Hepatocyte (in vitro differentiated cells): Measurements from ENCODE around the gene CEP126. TPM values are rescaled to one million over a fixed set of nuclear protein-coding genes. Genes with fewer than 3 reads are reported as not detected.
"Not testable (repeated sequence)": the region's sequence is repeated elsewhere in the genome, so short reads cannot be mapped to it uniquely, and the experiment has no call there.

ENCODE experiments used
- DNase-seq: peaks from one replicate; pipeline ENCODE4 v3.0.0-alpha.2; 2016; ENCODE audit warnings: low spot score
- H2AFZ ChIP-seq: fragments of 200-600 bp; sonication (generic); 2 replicates; pipeline ENCODE4 v1.6.0; 2016; ENCODE audit warnings: antibody characterized with exemption, mild to moderate bottlenecking
- H3K27ac ChIP-seq: fragments of 200-600 bp; sonication (generic); 2 replicates; pipeline ENCODE4 v1.5.1; 2016; ENCODE audit warnings: mild to moderate bottlenecking
- H3K27me3 ChIP-seq: fragments of 200-600 bp; sonication (generic); 2 replicates; pipeline ENCODE4 v1.6.1; 2016
- H3K36me3 ChIP-seq: fragments of 200-600 bp; sonication (generic); replicated peaks from 2 replicates; pipeline ENCODE4 v1.5.1; 2016; ENCODE audit warnings: low read depth; ENCODE audit not compliant: insufficient read depth
- H3K4me1 ChIP-seq: fragments of 200-600 bp; sonication (generic); 2 replicates; pipeline ENCODE4 v1.5.1; 2016; ENCODE audit warnings: mild to moderate bottlenecking, moderate library complexity; ENCODE audit not compliant: insufficient read depth
- H3K4me2 ChIP-seq: fragments of 200-600 bp; sonication (generic); 2 replicates; pipeline ENCODE4 v1.6.0; 2016
- H3K4me3 ChIP-seq: fragments of 200-600 bp; sonication (generic); 2 replicates; pipeline ENCODE4 v1.5.1; 2016; ENCODE audit warnings: mild to moderate bottlenecking
- H3K79me2 ChIP-seq: fragments of 200-600 bp; sonication (generic); 2 replicates; pipeline ENCODE4 v1.6.0; 2017; ENCODE audit warnings: mild to moderate bottlenecking
- H3K9me2 ChIP-seq: fragments of 200-600 bp; sonication (generic); replicated peaks from 2 replicates; pipeline ENCODE4 v1.6.0; 2017; ENCODE audit warnings: mild to moderate bottlenecking; ENCODE audit not compliant: insufficient read depth
- H3K9me3 ChIP-seq: fragments of 200-600 bp; sonication (generic); 2 replicates; pipeline ENCODE4 v1.5.1; 2016; ENCODE audit warnings: low read depth, mild to moderate bottlenecking
- H4K20me1 ChIP-seq: fragments of 200-600 bp; sonication (generic); 2 replicates; pipeline ENCODE4 v1.6.0; 2016; ENCODE audit warnings: mild to moderate bottlenecking; ENCODE audit not compliant: insufficient read depth, poor library complexity, severe bottlenecking
- CTCF ChIP-seq: fragments of 200-600 bp; sonication (generic); IDR thresholded peaks from 2 replicates; pipeline ENCODE4 v1.5.1; 2016; ENCODE audit warnings: antibody characterized with exemption, mild to moderate bottlenecking; ENCODE audit not compliant: poor library complexity
- EZH2 ChIP-seq: fragments of 200-600 bp; sonication (generic); IDR thresholded peaks from 2 replicates; pipeline ENCODE4 v1.6.1; 2016; ENCODE audit warnings: antibody characterized with exemption, mild to moderate bottlenecking, borderline replicate concordance
- EZH2phosphoT487 ChIP-seq: fragments of 200-600 bp; sonication (generic); IDR thresholded peaks from one replicate; pipeline ENCODE4 v1.6.1; 2018; ENCODE audit warnings: antibody characterized with exemption, mild to moderate bottlenecking, low read depth, moderate library complexity; ENCODE audit not compliant: unreplicated experiment, severe bottlenecking
- WGBS: methylation state at CpG from one replicate; pipeline ENCODE4 v1.1.6; 2016; ENCODE audit warnings: low lambda C conversion rate; ENCODE audit errors: missing lambda C conversion rate; 5-methylcytosine and 5-hydroxymethylcytosine counted together
- polyA plus RNA-seq: library from polyadenylated mRNA; unstranded; fragments of >200 nt; fragmentation: Nextera tagmentation; extraction: Ambion mirVana; gene quantifications from 2 replicates; pipeline ENCODE4 v1.2.1, GENCODE V29; 2016
- total RNA-seq: library from RNA; depleted of rRNA; stranded (reverse); fragments of >200 nt; gene quantifications from 2 replicates; pipeline ENCODE4 v1.2.3, GENCODE V29; 2014

Gene CEP126
- total and polyA plus RNA-seq, 2 experiments from 2014 or later, result 1.8 to 2.2 TPM

DNA sequence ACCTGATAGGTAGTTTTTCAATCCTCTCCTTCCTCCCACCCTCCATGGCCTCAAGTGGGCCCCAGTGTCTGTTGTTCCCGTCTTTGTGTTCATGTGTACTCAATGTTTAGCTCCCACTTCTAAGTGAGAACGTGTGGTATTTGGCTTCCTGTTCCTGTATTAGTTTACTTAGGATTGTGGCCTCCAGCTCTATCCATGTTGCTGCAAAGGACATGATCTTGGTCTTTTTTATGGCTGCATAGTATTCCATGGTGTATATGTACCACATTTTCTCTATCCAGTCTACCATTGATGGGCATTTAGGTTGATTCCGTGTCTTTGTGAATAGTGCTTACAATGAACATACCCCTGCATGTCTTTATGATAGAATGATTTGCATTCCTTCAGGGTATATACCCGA lies 78.4 kb downstream of the CEP126 start:
- Histone ChIP-seq H2AFZ (no peak overlapping the region), H3K9me2 (no peaks in the 10 kb centered on the region), H3K36me3 (no peaks in the 10 kb centered on the region), H3K4me1 (no peaks in the 10 kb centered on the region), H3K27ac (no peak overlapping the region), H3K4me2 (no peak overlapping the region), H3K9me3 (no peaks in the 10 kb centered on the region), H4K20me1 (no peaks in the 10 kb centered on the region), H3K4me3 (no peak overlapping the region), H3K79me2 (no peaks in the 10 kb centered on the region), H3K27me3 (no peaks in the 10 kb centered on the region)
- TF ChIP-seq CTCF, result no peak
- TF ChIP-seq EZH2, result no peak
- no peak for TF ChIP-seq EZH2phosphoT487
- 92% methylated on average over 4 of the region's 4 CpGs for WGBS
- no peak for DNase-seq

- H3K27me3 ChIP-seq, H3K4me3 ChIP-seq, H3K9me3 ChIP-seq, DNase-seq, H4K20me1 ChIP-seq, H3K4me1 ChIP-seq, H3K4me2 ChIP-seq, H2AFZ ChIP-seq, H3K36me3 ChIP-seq, H3K79me2 ChIP-seq, H3K9me2 ChIP-seq, H3K27ac ChIP-seq: not testable (repeated sequence)
- WGBS, result 88% methylated on average over 2 of the region's 2 CpGs
Observed at GRCh38 chr11:101994052-101994469, 79.3 kb downstream of the CEP126 start.

DNA sequence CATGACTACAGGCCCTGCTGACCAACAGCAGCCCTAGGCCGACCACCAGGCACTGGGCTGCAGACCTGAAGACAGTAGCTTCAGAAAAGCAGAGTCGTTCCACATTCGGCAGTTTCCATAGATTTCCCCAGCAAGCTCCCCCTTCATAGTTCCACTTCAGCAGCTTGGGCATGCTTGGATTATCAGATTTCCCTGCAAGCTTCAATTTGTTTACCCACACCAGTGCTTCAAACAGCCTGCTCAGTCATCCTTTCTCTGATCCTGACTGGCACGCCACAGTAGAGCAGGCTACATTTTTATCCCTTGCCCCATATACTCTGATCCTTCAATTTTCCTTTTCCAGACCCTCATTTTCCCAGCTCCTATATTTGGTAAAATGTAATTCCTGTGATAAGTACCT lies 81.3 kb downstream of the CEP126 start:
- no peak for TF ChIP-seq CTCF
- no peak for TF ChIP-seq EZH2
- Histone ChIP-seq H3K27ac (no peak overlapping the region), H4K20me1 (no peaks in the 10 kb centered on the region), H3K4me3 (no peak overlapping the region), H3K27me3 (no peaks in the 10 kb centered on the region), H3K4me2 (no peak overlapping the region), H2AFZ (no peak overlapping the region), H3K9me2 (no peaks in the 10 kb centered on the region), H3K9me3 (no peaks in the 10 kb centered on the region), H3K79me2 (no peaks in the 10 kb centered on the region), H3K36me3 (no peaks in the 10 kb centered on the region), H3K4me1 (no peaks in the 10 kb centered on the region)
- 82% methylated on average over 4 of the region's 4 CpGs for WGBS
- DNase-seq, result no peak

DNA sequence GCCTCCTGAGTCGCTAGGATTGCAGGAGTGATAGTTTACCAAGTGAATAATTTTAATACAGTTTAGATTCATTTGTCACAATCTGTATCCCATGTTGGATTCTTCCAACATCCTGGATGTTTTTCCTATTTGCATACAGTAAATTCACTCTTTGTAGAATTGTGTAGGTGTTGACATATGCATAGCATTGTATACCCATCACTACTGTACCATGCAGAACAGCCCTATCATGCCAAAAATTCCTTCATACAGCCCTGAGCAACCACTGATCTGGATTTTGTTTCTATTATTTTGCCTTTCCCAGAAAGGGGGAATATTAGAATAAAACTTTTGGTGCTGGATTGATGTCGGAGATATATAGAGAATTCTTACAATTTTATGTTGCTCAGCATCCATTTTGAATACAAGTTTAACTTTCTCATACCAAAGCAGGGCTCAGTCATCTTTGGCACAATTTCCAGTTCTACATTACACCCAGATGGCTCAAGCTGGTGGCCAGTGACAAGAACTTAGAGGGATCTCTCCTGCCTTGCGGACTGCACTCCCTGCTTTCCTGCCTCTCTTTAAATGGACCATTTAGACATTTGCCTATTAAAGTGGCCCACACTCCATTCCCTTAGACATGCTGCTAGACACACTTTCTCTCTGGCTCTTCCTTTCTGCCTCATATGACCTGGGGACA lies 87.0 kb downstream of the CEP126 start:
- peaks cover 3% of the 10 kb centered on the region for H3K4me1 ChIP-seq
- H3K79me2 ChIP-seq, result no peaks in the 10 kb centered on the region
- no peak overlapping the region for H3K4me3 ChIP-seq
- no peaks in the 10 kb centered on the region for H3K9me3 ChIP-seq
- H3K4me2 ChIP-seq, result no peak overlapping the region
- H3K9me2 ChIP-seq, result no peaks in the 10 kb centered on the region
- TF ChIP-seq CTCF (no peak), EZH2 (no peak), EZH2phosphoT487 (no peak)
- H4K20me1 ChIP-seq, result no peaks in the 10 kb centered on the region
- no peak for DNase-seq
- no peak overlapping the region for H3K27ac ChIP-seq
- no peaks in the 10 kb centered on the region for H3K36me3 ChIP-seq
- H3K27me3 ChIP-seq, result no peaks in the 10 kb centered on the region
- 93% methylated on average over 3 of the region's 3 CpGs for WGBS
- no peak overlapping the region for H2AFZ ChIP-seq
